GM06990 (cell line): Measurements from ENCODE around the gene CEP152.

Source experiments
- DNase-seq: peaks from one replicate; pipeline ENCODE4 v3.0.0-alpha.2; 2011; ENCODE audit not compliant: insufficient read length; ENCODE audit errors: extremely low read depth
- H3K27me3 ChIP-seq: replicated peaks from 2 replicates; pipeline ENCODE4 v1.6.0; 2011; ENCODE audit warnings: low read length; ENCODE audit not compliant: control insufficient read depth, insufficient read depth
- H3K36me3 ChIP-seq: 2 replicates; pipeline ENCODE4 v1.5.1; 2011; ENCODE audit warnings: low read length; ENCODE audit not compliant: control insufficient read depth, insufficient read depth
- H3K4me3 ChIP-seq: replicated peaks from 2 replicates; pipeline ENCODE4 v1.5.1; 2011; ENCODE audit warnings: low read depth, mild to moderate bottlenecking, control low read depth, low read length
- TF ChIP-seq, protein P1 (sequence below): IDR thresholded peaks from 2 replicates; pipeline ENCODE4 v1.5.1; 2011; ENCODE audit warnings: low read length, control low read depth, mild to moderate bottlenecking, inconsistent platforms; ENCODE audit not compliant: insufficient read depth, poor library complexity, severe bottlenecking

CEP152 gene

DNA sequence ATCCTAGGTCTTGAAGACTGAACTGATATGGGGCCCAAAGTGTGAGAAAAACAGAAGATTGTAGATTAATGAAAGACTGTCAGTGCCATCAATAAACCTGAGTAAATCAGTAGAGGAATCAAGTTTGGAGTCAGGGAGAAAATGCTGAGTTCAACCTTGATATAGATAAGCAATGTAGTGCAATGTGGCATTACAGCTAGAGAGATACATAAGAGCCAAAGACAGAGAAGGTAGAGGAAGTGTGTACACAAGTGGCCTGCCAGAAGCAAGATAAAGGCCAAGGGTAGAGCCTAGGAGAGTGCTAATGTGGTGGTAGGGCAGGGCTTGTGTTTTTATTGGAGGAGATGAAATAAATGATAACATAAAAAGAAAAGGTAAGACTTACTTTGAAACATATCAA lies 41.1 kb upstream of the CEP152 start:
- no peak for DNase-seq
- TF ChIP-seq, protein P1, sequence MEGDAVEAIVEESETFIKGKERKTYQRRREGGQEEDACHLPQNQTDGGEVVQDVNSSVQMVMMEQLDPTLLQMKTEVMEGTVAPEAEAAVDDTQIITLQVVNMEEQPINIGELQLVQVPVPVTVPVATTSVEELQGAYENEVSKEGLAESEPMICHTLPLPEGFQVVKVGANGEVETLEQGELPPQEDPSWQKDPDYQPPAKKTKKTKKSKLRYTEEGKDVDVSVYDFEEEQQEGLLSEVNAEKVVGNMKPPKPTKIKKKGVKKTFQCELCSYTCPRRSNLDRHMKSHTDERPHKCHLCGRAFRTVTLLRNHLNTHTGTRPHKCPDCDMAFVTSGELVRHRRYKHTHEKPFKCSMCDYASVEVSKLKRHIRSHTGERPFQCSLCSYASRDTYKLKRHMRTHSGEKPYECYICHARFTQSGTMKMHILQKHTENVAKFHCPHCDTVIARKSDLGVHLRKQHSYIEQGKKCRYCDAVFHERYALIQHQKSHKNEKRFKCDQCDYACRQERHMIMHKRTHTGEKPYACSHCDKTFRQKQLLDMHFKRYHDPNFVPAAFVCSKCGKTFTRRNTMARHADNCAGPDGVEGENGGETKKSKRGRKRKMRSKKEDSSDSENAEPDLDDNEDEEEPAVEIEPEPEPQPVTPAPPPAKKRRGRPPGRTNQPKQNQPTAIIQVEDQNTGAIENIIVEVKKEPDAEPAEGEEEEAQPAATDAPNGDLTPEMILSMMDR = no peak
- H3K4me3 ChIP-seq = no peak overlapping the region
- H3K27me3 ChIP-seq = no peaks in the 10 kb centered on the region
- H3K36me3 ChIP-seq = no peaks in the 10 kb centered on the region

GRCh38 chr15:48850648-48851047 lies 39.8 kb upstream of the CEP152 start:
- Histone ChIP-seq H3K36me3 (no peaks in the 10 kb centered on the region), H3K4me3 (no peak overlapping the region), H3K27me3 (no peaks in the 10 kb centered on the region)
- no peak for DNase-seq
- TF ChIP-seq, protein P1 = no peak

GRCh38 chr15:48845123-48845522 lies 34.3 kb upstream of the CEP152 start:
- no peaks in the 10 kb centered on the region for H3K27me3 ChIP-seq
- no peak overlapping the region for H3K4me3 ChIP-seq
- TF ChIP-seq, protein P1 = no peak
- no peak for DNase-seq
- no peaks in the 10 kb centered on the region for H3K36me3 ChIP-seq

DNA sequence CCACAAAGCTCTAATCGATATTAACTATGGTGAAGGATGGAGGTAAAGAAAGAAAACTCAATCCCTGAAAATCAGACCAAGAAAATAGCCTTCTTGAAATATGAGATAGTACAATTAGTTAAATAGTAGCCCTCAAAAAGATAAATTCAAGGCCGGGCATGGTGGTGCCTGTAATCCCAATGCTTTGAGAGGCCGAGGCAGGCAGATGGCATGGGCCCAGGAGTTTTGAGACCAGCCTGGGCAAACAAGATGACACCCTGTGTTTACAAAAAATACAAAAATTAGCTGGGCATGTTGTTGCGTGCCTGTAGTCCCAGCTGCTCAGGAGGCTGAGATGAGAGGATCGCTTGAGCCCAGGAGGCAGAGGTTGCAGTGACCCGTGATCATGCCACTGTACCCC lies 31.6 kb upstream of the CEP152 start:
- TF ChIP-seq, protein P1 = no peak
- H3K27me3 ChIP-seq = no peaks in the 10 kb centered on the region
- no peaks in the 10 kb centered on the region for H3K36me3 ChIP-seq
- DNase-seq = no peak
- no peak overlapping the region for H3K4me3 ChIP-seq

DNA sequence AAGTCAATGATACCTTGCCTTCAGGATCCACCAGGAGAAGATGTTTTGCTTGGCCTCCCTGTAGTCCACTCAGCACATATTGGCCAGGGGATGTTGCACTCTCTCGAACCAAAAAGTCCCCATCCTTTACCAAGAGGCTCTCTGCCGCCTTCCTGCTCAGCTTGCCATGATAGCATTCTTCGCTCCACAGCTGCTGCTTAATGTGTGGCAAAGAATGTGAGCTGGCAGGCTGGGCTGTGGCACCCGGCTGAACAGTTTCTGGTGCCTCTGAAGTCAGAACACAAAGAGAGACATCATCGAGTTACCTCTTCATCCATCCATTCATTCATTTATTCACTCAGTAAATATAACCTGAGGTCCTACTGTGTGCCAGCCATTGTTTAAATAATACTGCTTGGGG lies 23.9 kb upstream of the CEP152 start:
- Histone ChIP-seq H3K36me3 (no peaks in the 10 kb centered on the region), H3K4me3 (no peak overlapping the region), H3K27me3 (no peaks in the 10 kb centered on the region)
- TF ChIP-seq, protein P1 = no peak
- no peak for DNase-seq

DNA sequence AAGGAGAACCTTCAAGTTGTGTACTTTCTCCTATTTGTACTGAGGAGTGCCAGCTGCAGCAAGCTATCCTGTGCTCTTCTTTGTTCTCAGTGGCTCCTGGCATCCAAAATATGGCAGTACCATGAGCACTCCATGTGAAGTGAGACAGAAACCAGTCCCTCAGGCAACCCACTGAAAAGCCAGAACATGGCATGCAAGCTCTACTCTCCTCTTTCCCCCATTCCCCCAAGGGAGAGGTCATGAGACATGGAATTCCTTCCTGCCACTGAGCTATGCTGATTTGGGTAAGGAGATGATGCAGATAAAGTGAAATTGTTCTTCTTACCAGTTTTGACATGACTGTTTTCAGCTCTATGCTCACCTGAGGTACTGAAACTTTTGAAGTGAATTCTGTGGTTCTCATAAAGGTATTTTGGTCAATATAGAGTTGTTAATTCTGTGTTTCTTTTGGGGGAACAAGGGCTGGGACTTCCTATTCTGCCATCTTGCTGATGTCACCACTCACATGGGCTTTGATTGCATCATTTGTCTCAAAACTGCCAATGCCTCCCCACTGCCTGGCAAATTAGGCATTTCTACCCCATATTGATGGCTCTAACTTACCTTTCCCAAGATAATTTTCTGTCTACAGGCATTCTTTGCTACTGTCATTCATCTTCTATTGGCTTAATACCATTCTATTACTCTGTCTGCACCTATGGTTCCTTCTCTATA lies 22.8 kb upstream of the CEP152 start:
- DNase-seq = no peak
- Histone ChIP-seq H3K4me3 (no peak overlapping the region), H3K36me3 (no peaks in the 10 kb centered on the region), H3K27me3 (no peaks in the 10 kb centered on the region)
- TF ChIP-seq, protein P1 = no peak
